ENCODE data around the gene CARMIL1.
A peak's percentile ranks its signal among the peaks of the same experiment; 100 is the strongest.

CARMIL1 gene

DNA sequence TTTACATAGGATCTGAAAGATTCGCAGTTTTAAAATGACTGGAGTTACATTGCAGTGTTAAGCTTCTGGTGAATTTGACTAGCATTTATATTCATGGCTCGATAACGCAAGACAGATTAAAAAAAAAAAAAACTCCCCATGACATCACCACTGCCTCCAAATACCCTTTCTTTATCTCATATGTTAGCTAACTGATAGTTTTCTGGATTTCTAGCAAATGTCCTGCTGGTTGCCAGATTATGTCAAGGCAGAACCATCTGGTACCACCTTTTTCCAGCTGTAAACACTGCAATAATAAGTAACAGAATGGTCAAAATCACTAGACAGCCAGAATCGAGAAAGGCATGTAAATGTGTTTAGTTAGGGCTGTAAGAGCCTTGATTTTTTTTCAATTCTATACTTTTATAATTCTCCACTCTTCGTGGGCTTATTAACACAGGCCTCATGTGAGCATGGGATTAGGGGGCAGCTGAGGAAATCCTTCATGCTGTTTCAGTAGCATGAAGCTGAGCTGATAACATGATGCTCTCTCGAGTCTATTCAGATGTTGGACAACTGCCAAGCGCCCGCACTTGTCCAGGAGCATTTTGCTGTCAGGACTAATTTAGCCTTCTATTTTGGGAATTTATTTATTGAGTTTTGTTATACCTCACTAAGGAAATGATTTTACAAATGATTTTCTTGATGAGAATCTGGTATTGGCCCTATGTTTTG is 206.8 kb downstream of the CARMIL1 start:
- DNase-seq, result no peak

GRCh38 chr6:25486550-25486949 is 207.4 kb downstream of the CARMIL1 start:
- DNase-seq, result no peak

GRCh38 chr6:25487012-25487411 is 207.8 kb downstream of the CARMIL1 start:
- no peak for DNase-seq

DNA sequence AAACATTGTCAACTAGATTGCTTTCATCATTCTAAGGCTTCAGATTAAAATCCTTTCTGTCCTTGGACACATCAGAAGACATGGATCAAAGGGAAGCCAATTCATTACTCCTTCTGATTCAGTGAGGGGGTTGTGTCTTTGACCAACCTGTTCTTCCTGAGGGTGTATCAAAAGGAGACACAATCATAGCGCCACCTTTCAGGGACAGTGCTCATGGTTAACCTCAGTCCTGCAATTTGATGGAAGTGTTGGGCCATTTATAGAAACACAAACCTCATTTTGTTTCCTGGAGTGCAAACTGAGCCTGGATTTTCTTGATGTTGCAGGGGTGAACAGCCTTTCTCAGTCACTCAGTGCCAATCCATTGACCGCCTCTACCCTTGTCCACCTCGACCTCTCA is 209.0 kb downstream of the CARMIL1 start:
- no peak for DNase-seq

- DNase-seq, result no peak
Observed at GRCh38 chr6:25489399-25489798, 210.2 kb downstream of the CARMIL1 start.

DNA sequence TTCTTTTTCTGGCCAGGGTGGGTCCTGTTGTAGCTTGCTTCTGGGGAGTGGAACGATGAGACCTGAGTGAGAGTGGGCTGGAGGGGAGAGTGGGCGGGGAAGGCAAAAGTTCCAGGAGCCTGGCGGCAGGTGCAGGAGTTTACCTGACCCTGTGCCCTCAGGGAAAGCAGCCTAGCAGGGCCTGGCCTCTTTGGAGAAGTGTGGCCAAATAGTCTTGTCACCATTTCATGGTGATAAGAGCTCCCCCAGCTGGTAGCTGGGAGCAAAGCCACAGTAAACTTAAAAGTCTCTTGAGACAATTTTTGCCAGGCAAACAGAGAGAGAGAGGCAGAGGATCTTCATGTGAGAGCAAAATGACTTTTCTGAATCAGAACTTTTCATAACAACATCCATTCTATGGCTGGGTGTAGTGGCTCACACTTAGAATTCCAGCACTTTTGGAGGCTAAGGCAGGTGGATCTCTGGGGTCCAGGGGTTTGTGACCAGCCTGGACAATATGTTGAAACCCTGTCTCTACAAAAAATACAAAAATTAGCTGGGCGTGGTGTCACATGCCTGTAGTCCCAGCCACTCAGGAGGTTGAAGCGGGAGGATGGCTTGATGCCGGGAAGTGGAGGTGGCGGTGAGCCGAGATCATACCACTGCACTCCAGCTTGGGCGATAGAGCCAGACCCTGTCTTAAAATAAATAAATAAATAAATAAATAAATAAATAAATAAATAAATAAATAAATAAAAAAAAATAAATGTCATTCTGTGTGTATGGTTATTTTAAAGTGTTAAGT is 211.0 kb downstream of the CARMIL1 start:
- peak; percentile 66 to 73 for DNase-seq

GRCh38 chr6:25492951-25493350 is 213.8 kb downstream of the CARMIL1 start:
- DNase-seq, result no peak

DNA sequence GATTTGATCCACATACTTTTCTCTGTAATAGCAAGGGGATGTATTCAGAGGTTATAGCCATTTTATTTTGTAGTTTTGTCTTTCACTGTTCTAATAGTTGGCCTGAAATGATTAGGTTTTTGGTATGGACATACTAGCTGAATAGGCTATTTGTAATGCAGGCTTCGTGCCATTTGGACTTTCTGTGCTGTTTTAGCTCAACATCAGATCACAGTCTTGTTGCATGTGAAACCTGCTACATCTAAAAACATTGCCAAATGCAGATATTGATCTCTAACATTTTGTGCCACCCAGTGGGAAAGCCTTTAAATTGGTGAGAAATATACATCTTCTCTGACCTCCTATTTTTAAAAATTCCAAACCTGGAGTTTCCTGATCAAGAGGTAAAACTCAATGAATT is 215.3 kb downstream of the CARMIL1 start:
- DNase-seq, result no peak

DNA sequence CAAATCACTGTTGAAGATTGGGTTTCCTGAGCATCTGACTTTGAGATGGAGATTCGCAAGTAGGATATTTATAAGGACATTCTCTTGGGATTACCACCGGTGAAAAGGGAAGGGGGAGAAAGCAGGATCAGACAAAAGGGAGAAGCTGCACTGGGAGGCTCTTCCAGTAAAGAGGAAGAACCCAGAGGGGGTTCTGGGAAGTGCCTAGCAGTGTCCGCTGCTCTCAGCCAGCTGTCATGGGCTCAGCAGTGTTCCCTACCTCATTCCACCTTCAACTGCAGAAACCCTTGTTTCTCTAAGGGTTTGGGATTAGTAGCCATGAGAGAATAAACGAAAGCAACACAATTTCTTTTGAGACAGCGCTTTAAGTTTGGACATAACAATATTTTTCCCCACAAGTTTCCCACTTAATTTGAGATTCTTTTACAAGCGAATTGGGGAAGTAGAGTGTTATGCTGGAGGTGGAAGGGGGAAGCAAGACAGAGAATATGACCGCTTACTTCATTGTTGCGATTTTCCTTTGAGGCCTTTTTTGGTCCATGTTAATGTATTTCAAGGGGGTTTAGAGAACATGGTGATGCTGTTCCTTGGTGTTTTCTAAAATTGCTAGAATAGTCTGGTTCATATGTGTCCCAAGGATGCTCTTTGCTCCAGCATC is 218.3 kb downstream of the CARMIL1 start:
- no peak for DNase-seq

GRCh38 chr6:25498505-25498904 is 219.3 kb downstream of the CARMIL1 start:
- DNase-seq, result no peak

DNA sequence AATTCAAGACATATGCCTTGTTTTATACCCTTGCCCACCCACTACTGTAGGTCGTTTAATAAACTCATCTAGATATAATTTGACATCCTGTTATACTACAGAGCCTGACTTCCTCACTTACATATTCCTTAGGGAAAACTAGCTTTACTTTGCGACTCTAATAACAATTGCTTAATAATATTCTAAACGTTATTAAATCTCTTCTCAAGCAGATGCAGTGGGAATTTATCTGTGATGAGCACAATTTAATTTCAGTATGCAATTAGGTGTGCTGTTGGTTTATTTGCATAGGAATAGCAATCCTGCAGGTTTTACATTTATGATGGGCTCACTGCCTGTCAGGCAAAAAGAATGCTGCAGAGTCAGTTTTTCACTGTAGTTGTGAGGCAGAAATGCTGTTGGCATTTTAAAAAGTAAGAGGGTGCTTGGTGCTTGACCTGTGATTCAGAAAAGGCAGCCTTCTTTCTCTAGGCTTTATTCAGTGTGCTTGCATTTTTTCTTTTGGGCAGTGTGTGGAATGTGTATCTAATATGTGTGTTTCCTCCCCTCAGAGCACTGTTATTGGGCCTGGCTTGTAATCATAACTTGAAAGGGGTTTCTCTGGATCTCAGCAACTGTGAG is 220.6 kb downstream of the CARMIL1 start:
- no peak for DNase-seq

DNA sequence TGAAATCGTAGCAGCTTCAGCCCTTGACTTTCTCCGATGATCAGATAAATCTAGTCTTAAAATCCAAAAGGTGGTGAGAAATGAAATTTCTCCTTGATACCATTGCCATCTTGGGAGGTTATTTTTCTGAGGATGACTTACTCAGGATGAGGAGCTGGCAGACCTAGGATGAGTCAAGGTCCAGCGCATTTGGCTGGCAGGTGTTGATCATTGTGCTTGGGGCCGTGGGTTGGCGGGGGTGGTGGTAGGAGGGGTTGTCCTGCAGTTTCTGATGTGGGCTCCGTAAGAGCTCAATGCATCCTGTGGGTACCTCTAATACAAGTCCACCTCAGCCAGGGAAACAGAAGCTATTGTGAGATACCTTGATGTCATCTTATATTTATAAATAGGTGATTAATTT is 224.5 kb downstream of the CARMIL1 start:
- no peak for DNase-seq

GRCh38 chr6:25504661-25505060 is 225.5 kb downstream of the CARMIL1 start:
- DNase-seq, result no peak

DNA sequence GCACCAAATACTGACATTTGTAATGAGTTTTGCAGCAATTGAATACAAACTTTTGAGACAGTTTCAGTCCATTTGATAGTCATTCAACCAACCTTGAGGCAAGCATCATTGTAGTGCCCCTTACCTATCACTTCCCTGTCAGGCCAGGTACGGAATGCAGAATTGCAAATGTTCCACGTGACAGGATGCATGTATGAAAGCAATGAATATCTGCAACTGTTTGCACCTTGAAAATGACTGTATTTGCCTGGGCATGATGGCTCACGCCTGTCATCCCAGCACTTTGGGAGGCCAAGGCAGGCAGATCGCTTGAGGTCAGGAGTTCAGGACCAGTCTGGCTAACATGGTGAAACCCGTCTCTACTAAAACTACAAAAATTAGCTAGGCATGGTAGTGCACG is 226.8 kb downstream of the CARMIL1 start:
- DNase-seq, result no peak

DNA sequence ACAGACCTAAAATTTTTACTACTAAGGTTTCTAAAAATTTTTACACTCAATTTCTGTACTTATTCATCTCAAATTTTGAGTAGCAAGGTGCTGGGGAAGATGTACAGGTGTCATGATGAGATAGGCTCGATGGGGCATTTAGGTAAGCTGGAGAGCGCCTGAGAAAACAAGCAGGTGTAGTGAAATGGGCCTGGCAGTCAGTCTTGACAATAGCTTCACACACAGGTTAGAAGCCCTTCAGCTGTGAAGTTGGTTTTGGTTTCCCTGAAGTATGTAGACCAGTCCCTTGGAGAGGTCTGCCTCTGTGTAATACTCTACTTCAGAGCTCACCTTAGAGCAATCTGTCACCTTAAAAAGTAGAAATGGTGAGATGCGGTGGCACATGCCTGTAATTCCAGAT is 228.9 kb downstream of the CARMIL1 start:
- DNase-seq, result no peak

DNA sequence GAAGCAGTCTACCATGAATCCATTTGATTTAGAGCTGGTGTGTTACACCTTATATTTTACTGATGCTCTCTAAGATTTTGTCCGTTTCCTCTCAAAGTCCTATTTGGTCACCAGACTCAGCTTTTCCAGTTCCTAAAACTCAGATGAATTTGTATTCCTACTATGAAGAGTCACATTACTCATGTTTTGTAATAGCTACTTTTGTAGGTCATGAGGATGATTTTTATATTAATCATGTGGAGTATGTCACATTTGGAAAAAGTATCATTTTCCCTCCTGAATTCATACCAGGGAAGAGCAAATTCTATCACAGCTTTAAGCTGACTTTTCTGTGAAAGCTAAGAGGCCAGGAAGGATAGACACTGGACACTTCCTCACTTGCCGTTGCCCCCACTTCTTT is 232.2 kb downstream of the CARMIL1 start:
- no peak for DNase-seq

DNA sequence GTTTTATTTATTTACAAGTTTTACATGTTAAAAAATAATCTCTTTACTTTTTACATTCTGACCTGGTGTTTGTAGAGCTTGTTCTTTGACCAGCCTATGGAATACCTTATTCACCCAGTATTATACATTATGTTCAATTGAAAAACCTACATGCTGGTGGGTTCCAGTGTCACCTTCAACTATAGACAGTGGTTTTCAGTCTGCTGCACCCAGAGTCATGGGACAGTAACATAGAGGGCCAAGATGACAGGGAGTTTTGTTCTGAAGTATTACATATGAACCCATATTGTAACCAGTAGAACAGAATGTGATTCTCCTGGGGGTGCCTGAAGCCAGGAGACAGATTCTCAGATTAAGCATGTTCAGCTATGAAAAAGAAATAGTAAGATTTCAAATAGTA is 233.4 kb downstream of the CARMIL1 start:
- DNase-seq, result no peak

DNA sequence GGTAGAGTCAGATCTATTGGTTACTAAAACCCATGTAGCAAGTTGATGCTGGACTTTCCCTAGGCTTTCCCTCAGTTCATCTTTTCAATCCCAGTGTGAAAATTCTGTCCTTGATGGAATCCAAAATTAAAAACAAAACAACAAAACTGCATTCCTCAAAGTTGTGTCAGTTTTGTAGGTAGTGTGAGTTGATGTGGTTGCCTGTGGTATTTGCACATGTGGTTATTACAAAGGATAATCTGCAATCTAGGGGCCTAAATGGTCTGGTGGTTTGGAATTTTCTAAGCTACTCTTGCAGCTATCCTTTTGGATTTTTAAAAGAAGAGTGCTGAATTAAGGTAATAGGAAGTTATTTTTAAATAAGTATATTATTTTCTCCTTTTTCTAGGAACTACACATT is 240.7 kb downstream of the CARMIL1 start:
- DNase-seq, result no peak

GRCh38 chr6:25524542-25524941 is 245.4 kb downstream of the CARMIL1 start:
- DNase-seq, result no peak

DNA sequence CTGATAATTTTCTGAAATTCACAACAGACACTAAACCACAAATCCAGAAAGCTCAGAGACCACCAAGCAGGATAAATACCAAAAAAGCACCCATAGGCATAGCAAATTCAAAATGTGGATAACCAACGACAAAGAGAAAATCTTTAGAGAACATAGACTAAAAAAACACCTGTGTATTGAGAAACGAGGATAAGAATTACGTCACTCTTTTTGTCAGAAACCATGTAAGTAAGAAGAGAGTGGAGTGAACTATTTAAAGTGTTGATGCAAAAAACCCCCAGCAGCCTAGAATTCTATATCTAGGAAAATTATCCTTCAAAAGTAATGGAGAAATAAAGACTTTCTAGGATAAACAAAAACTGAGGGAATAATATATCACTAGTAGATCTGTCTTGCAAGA is 245.9 kb downstream of the CARMIL1 start:
- DNase-seq, result no peak

DNA sequence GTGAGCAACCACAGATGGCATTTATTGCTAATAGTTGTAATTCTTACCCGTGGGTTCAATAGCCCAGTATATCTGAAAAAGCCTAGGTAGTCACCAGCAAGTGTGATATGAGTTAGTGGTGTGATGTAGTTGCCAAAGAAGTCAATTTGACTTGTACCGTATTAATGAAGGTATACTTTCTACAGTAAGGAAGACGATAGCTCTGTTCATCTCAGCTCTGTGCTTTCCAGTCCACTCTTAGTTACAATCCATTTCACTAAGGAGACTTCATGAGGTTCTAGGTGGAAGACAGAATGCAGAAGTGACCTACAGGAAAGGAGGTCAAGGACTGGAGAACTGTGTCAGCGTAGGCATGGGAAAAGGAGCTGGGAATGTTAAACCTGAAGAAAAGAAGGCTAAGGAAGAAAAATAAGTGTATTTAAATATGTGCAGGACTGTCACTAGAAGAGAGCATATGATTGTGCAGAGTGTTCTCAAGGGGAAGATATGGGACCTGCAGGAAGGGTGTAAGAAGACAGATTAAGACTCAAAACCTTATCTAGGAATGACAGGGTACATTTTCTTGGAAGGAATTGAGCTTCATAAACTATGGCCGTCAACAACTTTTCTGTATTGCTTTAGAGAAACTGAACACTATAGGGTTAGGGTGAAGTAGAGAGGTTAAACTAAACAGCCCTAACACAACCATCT is 255.9 kb downstream of the CARMIL1 start:
- no peak for DNase-seq

- no peak for DNase-seq
Observed at GRCh38 chr6:25535632-25536225, 256.6 kb downstream of the CARMIL1 start.

DNA sequence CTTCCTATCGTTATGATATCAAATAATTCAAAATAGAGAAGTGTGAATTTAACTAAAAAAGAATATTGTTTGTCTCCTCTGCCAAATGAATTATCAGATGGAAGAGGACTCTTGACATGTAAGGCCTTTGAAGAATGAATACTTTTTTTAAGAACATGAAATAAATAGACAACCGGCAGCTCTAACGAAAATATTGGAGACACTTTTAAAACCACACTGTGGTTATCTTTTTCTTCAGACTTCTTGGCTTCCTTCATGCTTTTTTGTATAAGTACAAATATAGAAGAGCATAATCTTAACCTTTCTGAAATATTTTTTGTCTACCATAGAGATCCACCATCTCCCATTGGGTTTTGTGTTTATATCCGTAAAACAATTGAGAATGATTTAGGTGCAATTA is 257.6 kb downstream of the CARMIL1 start:
- DNase-seq, result no peak

Measured in CD4-positive, alpha-beta T cell treated with Interferon alpha-2 for 1 hour (primary cell).